Immature natural killer cell (primary cell): ENCODE data around the gene THAP4. TPM values are rescaled to one million over a fixed set of nuclear protein-coding genes. Genes with fewer than 3 reads are reported as not detected.

Experiments
- DNase-seq, 3 donors: peaks; one replicate each; pipeline ENCODE4 v3.0.0; 2022; ENCODE audit warnings: mixed read lengths in 1 of 3
- H3K27ac Mint-ChIP-seq, 6 donors: one replicate each; pipeline ENCODE4 v1.8.0; 2020; ENCODE audit warnings: mixed read lengths in 6 of 6, mild to moderate bottlenecking in 5 of 6, inconsistent platforms in 4 of 6, moderate library complexity in 3 of 6
- H3K27me3 Mint-ChIP-seq, 3 donors: one replicate each; pipeline ENCODE4 v1.8.0; 2020 to 2021; ENCODE audit warnings: low read depth in 3 of 3, mild to moderate bottlenecking in 3 of 3, mixed read lengths in 3 of 3, moderate library complexity in 3 of 3, inconsistent platforms in 1 of 3
- H3K36me3 Mint-ChIP-seq, 3 donors: one replicate each; pipeline ENCODE4 v1.8.0; 2020; ENCODE audit warnings: mixed read lengths in 3 of 3, inconsistent platforms in 2 of 3, mild to moderate bottlenecking in 2 of 3
- H3K4me1 Mint-ChIP-seq, 2 donors: one replicate each; pipeline ENCODE4 v1.8.0; 2020; ENCODE audit warnings: inconsistent platforms in 2 of 2, mild to moderate bottlenecking in 2 of 2, mixed read lengths in 2 of 2, moderate library complexity in 1 of 2
- H3K4me3 Mint-ChIP-seq, 5 donors: one replicate each; pipeline ENCODE4 v1.8.0; 2020; ENCODE audit warnings: mild to moderate bottlenecking in 5 of 5, mixed read lengths in 5 of 5, inconsistent platforms in 3 of 5, moderate library complexity in 3 of 5
- H3K9me3 Mint-ChIP-seq, 6 donors: one replicate each; pipeline ENCODE4 v1.8.0; 2020; ENCODE audit warnings: mild to moderate bottlenecking in 6 of 6, mixed read lengths in 6 of 6, inconsistent platforms in 4 of 6, moderate library complexity in 3 of 6
- polyA plus RNA-seq, 3 donors: library from polyadenylated mRNA; unstranded; fragments of 300-500 nt; fragmentation: Illumina TruSeq; gene quantifications; one replicate each; pipeline ENCODE4 v1.2.3, GENCODE V29; 2021

The THAP4 gene
- polyA plus RNA-seq, 3 donors from 2014 or later: 20.0 to 39.5 (median 29.4) TPM

DNA sequence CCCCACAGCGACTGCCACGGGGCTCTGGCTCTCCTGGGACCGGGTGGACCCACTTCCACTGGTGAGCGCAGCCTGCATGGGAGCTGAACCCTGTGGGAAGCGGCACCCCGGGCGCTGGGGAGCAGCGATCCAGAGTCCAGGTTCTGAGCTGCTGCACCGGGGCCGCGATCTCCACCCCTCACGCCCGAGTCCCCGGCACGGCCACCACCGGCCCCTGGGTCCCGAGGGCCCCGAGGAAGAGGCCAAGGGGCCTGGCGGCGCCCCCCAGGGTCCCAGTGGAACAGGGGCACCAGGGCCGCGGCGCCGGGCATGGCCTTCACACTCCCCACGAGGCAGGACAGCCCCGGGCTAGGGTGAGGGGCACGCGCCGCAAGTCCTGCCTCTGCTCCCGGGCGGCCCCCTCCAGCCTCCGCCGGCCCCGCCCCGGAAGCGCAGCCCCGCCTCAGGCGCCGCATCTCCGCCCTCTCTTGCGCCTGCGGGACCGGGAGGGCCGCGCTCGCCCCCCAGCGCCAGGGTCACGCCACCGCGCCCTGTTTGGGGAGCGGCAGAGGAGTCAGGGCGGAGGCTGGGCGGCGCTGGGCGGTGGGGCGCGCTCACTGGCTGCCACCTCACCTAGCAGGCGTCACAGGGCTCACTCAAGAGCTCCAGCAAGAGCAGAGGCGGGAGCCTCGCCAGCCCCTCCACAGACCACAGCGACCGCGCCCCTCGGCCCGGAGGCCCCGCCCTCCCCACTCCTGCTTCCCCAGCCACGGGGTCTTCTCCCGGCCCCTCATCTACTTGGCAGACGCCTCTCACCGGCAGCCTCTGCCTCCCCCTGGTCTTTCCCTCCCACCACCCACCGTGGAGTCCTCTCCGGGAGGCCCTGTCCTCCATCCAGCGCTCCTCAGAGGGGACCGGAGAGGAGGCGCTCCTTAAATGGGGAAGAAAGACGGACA lies 26.8 kb downstream of the THAP4 start:
- peaks cover 23 to 24% of the 10 kb centered on the region in 2 donors for H3K4me1 Mint-ChIP-seq
- peaks cover 0 to 8% (median 1%) of the 10 kb centered on the region in 3 donors for H3K27me3 Mint-ChIP-seq
- H3K36me3 Mint-ChIP-seq: peaks cover 0 to under 1% (median 0%) of the 10 kb centered on the region in 3 donors
- H3K4me3 Mint-ChIP-seq: peak overlapping the region; percentile 46 to 85 (median 81)
- no peaks in the 10 kb centered on the region for H3K9me3 Mint-ChIP-seq
- DNase-seq: peak; percentile 88 to 90 (median 89)
- H3K27ac Mint-ChIP-seq: peak overlapping the region in 5 of 6 donors; percentile 58 to 92 (median 85)

DNA sequence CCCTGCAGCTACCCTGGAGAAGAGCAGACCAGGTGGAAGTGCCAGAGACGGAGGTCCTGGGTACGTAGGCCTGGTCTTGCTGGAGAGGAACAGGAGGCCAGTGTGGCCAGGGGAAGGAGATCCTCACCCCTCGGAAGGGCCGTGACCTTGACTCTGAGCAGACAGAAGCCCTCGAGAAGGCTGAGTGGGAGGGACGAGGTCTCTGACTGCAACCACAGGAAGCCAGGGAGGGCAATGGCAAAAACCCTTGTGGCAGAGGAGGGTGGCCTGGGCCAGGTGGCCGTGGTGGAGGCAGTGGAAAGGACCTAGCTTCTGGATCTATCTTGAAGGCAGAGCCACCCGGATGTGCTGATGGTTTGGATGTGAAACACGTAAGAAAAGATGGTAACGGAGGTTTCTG lies 28.1 kb downstream of the THAP4 start:
- H3K27ac Mint-ChIP-seq: peak overlapping the region; percentile 50 to 90 (median 80)
- peak; percentile 41 to 49 (median 43) for DNase-seq

DNA sequence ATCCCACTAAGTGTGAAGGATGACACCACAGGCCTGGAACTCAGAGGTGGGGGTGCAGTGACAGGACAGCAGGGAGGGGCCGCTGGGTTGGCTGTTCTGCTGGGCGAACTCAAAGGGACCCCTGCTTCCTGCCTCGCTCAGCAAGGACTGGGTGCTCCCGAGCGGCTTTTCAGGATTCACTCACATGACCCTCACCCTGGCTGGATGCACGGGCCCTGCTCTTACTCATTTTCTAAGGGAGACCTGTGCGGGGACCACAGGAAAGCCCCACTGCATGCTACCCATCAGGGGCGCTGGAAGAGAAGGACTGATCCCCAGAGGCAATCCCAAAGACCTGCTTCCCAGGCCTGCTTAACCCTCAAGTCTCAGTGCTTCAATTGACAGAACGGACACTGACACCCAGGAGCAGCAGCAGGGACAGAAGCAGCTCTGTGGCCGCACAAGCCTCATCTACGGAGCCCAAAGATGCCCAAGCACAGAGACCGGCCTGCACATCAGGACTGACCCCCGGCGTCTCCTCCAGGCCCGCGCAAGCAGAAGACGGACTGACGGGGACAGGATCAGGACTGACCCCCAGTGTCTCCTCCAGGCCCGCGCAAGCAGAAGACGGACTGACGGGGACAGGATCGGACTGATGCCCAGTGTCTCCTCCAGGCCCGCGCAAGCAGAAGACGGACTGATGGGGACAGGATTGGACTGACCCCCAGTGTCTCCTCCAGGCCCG lies 29.6 kb downstream of the THAP4 start:
- peaks cover 0 to 6% (median 1%) of the 10 kb centered on the region in 3 donors for H3K27me3 Mint-ChIP-seq
- H3K4me1 Mint-ChIP-seq: peaks cover 22 to 24% of the 10 kb centered on the region in 2 donors
- no peak for DNase-seq
- H3K27ac Mint-ChIP-seq: no peak overlapping the region
- H3K4me3 Mint-ChIP-seq: no peak overlapping the region
- H3K36me3 Mint-ChIP-seq: peaks cover 0 to 9% (median 4%) of the 10 kb centered on the region in 3 donors
- H3K9me3 Mint-ChIP-seq: no peaks in the 10 kb centered on the region

More for the DNA sequence above, 28.1 kb downstream of the THAP4 start:
- peaks cover 0 to 4% (median 0%) of the 10 kb centered on the region in 3 donors for H3K36me3 Mint-ChIP-seq
- no peaks in the 10 kb centered on the region for H3K9me3 Mint-ChIP-seq
- H3K4me3 Mint-ChIP-seq: peak overlapping the region; percentile 80 to 91 (median 85)
- H3K27me3 Mint-ChIP-seq: peaks cover 0 to 6% (median 1%) of the 10 kb centered on the region in 3 donors
- H3K4me1 Mint-ChIP-seq: peaks cover 22 to 24% of the 10 kb centered on the region in 2 donors

DNA sequence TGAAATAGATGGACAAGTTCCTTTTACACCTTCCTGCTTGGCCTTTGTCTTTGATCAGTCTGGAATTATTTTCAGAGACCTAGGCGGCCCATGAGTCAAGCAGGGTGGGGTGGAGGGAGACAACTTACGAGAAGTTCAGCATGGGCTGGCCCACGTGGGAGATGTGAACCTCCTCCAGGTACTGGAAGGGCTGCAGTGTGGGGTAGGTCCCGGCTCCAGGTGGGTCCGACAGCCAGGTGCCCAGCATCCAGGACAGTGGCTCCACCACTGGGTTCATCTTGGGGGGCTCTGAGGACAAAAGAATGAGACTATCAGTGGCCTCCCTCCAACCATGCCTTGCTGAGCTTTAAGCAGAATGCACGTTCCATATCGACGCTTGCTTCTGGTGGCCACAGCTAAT lies 30.8 kb downstream of the THAP4 start:
- H3K36me3 Mint-ChIP-seq: peaks cover 2 to 18% (median 9%) of the 10 kb centered on the region in 3 donors
- H3K4me3 Mint-ChIP-seq: no peak overlapping the region
- no peak for DNase-seq
- peaks cover 0 to 6% (median 1%) of the 10 kb centered on the region in 3 donors for H3K27me3 Mint-ChIP-seq
- no peaks in the 10 kb centered on the region for H3K9me3 Mint-ChIP-seq
- peaks cover 22 to 24% of the 10 kb centered on the region in 2 donors for H3K4me1 Mint-ChIP-seq
- H3K27ac Mint-ChIP-seq: no peak overlapping the region

DNA sequence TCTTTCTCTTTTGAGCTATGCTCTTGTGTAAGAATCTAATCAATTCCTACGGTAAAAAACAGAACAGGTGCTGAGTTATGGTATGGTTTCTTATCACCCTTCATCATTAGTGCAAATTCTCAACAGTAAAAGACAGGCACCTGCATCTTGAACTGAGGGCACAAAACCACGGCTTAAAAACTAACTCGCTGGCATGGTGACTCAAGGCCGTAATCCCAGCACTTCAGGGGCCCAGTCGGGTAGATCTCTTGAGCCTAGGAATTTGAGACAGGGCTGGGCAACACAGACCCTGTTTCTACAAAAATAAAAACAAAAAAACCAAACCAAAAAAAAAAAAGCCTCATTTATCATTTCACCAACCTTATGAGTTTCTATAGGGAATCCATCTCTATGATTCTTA lies 33.3 kb downstream of the THAP4 start:
- Mint-ChIP-seq H3K27ac (peak overlapping the region in 1 of 6 donors; percentile 4), H3K4me3 (no peak overlapping the region), H3K36me3 (peaks cover 8 to 28% (median 19%) of the 10 kb centered on the region in 3 donors), H3K27me3 (peaks cover 0 to 1% (median under 1%) of the 10 kb centered on the region in 3 donors), H3K4me1 (peaks cover 8 to 10% of the 10 kb centered on the region in 2 donors), H3K9me3 (no peaks in the 10 kb centered on the region)
- DNase-seq: no peak

DNA sequence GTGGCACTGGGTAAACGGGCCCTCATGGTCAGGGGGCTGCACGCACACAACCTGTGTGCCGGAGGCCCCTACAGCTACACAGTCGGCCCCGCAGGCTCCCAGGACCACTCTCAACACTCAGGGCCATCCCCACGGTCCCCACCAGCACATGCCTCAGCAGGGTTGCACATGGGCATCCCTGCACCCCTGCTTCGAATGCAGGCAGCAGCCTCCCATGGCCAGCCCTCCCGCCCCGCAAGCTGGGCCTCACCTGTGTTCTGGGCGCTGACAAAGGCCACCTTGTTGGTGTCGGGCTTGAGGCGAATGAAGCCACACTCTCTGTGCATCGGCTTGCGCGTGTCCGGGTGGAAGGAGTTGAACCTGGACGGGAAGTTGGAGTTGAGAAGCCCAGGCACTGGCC lies 34.2 kb downstream of the THAP4 start:
- DNase-seq: no peak
- H3K4me3 Mint-ChIP-seq: no peak overlapping the region
- H3K36me3 Mint-ChIP-seq: peaks cover 8 to 32% (median 19%) of the 10 kb centered on the region in 3 donors
- no peaks in the 10 kb centered on the region for H3K9me3 Mint-ChIP-seq
- peaks cover 0 to under 1% of the 10 kb centered on the region in 2 donors for H3K4me1 Mint-ChIP-seq
- H3K27ac Mint-ChIP-seq: no peak overlapping the region
- peaks cover 0 to 1% (median 0%) of the 10 kb centered on the region in 3 donors for H3K27me3 Mint-ChIP-seq

DNA sequence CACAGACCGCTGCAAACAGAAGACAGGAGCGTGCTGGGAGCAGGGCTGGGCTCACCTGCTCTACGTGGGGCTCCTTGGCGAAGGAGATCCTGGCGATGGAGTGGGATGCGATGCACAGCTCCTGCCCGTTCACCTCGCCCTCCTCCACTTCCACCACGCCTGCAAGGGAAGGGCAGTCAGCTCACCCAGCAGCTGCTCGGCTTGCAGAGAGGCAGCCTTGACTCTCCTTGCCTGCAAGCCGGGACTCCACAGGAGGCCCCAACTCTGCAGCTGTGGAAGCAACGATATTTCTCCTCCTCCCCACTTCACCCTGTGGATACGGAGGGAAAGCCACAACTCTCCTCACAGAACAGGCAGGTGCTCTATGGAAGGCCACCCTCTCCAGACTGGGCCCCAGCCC lies 35.1 kb downstream of the THAP4 start:
- Mint-ChIP-seq H3K27me3 (peaks cover 0 to 1% (median 0%) of the 10 kb centered on the region in 3 donors), H3K36me3 (peaks cover 8 to 35% (median 19%) of the 10 kb centered on the region in 3 donors), H3K4me1 (no peaks in the 10 kb centered on the region), H3K9me3 (no peaks in the 10 kb centered on the region), H3K27ac (no peak overlapping the region), H3K4me3 (no peak overlapping the region)
- DNase-seq: no peak

DNA sequence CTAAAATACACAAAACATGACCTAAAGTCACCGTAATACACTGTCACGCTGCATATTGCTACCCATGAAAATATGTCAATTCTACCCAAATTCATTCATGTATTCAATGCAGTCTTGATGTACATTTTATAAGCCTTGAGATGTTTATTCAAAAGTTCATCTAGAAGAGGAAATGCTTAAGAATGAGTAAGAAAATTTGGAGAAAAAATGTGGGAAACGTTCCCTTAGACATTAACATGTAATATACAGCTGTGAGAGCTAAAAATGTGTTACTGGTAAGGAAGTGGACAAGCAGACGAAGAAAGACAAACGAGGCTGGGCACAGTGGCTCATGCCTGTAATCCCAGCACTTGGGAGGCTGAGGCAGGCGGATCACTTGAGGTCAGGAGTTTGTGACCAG lies 37.3 kb downstream of the THAP4 start:
- no peaks in the 10 kb centered on the region for H3K27me3 Mint-ChIP-seq
- no peak for DNase-seq
- no peak overlapping the region for H3K4me3 Mint-ChIP-seq
- H3K27ac Mint-ChIP-seq: peak overlapping the region in 1 of 6 donors; percentile 13
- no peaks in the 10 kb centered on the region for H3K9me3 Mint-ChIP-seq
- no peaks in the 10 kb centered on the region for H3K4me1 Mint-ChIP-seq
- H3K36me3 Mint-ChIP-seq: peaks cover 8 to 31% (median 19%) of the 10 kb centered on the region in 3 donors

DNA sequence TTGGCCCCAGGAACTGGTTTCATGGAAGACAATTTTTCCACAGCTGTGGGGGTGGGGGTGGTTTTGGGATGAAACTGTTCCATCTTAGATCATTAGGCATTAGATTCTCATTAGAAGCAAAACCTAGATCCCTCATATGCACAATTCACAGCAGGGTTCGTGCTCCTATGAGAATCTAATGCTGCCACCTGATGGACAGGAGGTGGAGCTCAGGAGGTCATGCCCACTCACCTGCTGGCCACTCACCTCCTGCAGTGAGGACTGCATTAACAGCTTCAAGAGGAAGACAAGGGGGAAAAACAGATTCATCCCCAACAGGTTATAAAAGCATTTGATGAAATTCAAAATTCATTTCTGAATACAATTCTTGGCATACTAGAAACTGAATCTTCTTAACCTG lies 38.5 kb downstream of the THAP4 start:
- H3K4me1 Mint-ChIP-seq: no peaks in the 10 kb centered on the region
- H3K27ac Mint-ChIP-seq: no peak overlapping the region
- H3K27me3 Mint-ChIP-seq: no peaks in the 10 kb centered on the region
- peaks cover 13 to 33% (median 17%) of the 10 kb centered on the region in 3 donors for H3K36me3 Mint-ChIP-seq
- peak in 1 of 3 donors; percentile 18 for DNase-seq
- no peak overlapping the region for H3K4me3 Mint-ChIP-seq
- H3K9me3 Mint-ChIP-seq: no peaks in the 10 kb centered on the region

DNA sequence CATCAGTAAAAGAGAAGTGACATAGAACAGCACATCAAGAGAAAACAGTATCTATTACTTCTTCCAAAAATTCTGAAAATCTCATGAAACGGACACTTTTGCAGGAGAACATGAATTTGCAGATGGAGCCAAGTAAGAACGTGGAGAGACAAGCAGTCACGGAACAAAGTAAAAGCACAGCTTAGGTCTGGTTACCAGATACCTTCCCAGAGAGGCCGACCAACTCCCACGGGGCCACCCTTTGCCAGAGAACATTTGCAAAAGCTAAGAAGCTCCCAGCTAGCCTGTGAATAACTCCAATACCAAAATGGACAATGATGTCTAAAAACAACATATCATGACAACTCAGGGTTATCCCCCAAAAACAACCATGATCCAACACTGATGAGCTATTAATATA lies 38.9 kb downstream of the THAP4 start:
- peaks cover 13 to 30% (median 15%) of the 10 kb centered on the region in 3 donors for H3K36me3 Mint-ChIP-seq
- H3K27ac Mint-ChIP-seq: no peak overlapping the region
- no peaks in the 10 kb centered on the region for H3K4me1 Mint-ChIP-seq

DNA sequence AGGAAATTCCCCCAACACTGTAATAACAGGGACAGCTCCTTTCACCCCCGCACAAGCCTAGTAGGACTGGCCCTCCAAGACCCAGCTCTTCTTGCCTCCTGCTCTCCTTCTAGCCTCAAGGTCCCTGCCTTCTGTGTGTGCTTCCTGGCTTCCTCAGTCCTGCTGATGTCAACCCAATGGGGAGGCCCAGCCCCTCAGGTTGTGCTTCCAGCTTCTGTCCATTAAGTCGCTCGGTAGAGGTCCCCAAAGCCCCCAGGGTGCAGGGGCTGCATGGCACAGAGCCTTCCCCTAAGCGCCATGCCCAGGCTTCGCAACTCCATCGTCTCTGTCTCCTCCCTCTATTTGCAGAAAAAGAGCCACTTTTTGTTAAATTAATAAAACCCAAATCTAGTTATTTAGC lies 39.4 kb downstream of the THAP4 start:
- peaks cover 13 to 30% (median 15%) of the 10 kb centered on the region in 3 donors for H3K36me3 Mint-ChIP-seq
- DNase-seq: no peak

More for the DNA sequence above, 38.9 kb downstream of the THAP4 start:
- Mint-ChIP-seq H3K27me3 (no peaks in the 10 kb centered on the region), H3K9me3 (no peaks in the 10 kb centered on the region), H3K4me3 (no peak overlapping the region)
- no peak for DNase-seq

DNA sequence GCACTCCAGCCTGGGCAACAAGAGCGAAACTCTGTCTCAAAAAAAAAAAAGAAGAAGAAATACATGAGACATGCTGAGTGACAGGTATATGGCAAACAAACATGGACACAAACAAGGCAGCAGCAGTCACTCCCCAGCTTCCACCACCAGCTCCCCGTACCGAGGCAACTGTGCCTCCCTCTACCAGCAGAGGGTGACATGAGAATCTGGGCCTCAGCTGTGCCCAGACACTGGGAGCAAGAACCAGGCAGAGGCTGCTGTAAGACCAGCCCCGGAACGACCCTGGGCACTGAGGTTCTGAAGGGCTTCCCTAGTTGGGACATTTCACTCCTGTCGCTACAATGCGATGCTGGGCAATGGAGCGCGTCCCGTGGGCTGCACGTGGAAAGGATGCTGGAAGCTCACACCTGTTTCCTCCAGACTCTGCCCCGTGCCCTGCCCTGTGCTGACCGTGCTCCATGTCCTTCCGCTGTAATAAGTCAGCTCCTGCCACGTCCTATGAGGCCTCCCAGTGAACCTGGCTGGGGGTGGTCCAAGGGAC lies 41.3 kb downstream of the THAP4 start:
- H3K9me3 Mint-ChIP-seq: no peaks in the 10 kb centered on the region
- no peaks in the 10 kb centered on the region for H3K4me1 Mint-ChIP-seq
- H3K27ac Mint-ChIP-seq: no peak overlapping the region
- DNase-seq: peak in 1 of 3 donors; percentile 23
- peaks cover 8 to 19% (median 8%) of the 10 kb centered on the region in 3 donors for H3K36me3 Mint-ChIP-seq
- H3K4me3 Mint-ChIP-seq: peak overlapping the region in 1 of 5 donors; percentile 13
- no peaks in the 10 kb centered on the region for H3K27me3 Mint-ChIP-seq

More for the DNA sequence above, 39.4 kb downstream of the THAP4 start:
- H3K27me3 Mint-ChIP-seq: no peaks in the 10 kb centered on the region
- H3K27ac Mint-ChIP-seq: no peak overlapping the region
- no peaks in the 10 kb centered on the region for H3K4me1 Mint-ChIP-seq
- H3K4me3 Mint-ChIP-seq: no peak overlapping the region
- H3K9me3 Mint-ChIP-seq: no peaks in the 10 kb centered on the region

DNA sequence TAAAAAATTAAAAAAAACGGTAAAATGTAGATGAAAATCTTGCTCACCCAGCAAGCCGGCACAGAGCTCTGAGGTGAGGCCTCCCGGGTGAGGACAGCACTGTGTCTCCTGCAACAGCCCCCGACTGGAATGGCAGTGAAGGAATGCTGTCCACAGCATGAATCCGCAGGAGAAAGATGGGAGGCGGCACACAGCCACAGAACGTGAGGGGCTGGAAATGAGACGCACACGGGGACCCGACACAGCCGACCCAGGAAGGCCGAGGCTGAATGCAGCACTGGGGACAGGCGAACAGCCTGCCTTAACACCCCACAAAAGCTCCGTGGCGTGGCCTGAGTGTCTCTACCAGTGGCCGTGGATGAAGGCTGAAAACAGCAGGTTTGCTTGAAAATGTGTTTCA lies 43.7 kb downstream of the THAP4 start:
- Mint-ChIP-seq H3K36me3 (peaks cover 4 to 20% (median 11%) of the 10 kb centered on the region in 3 donors), H3K4me3 (no peak overlapping the region), H3K27me3 (no peaks in the 10 kb centered on the region), H3K4me1 (no peaks in the 10 kb centered on the region), H3K9me3 (peaks cover 0 to 2% (median 0%) of the 10 kb centered on the region in 6 donors), H3K27ac (no peak overlapping the region)
- no peak for DNase-seq
